HepG2 (cell line): ENCODE measurements around the gene STK24. TPM values are rescaled to one million over a fixed set of nuclear protein-coding genes. Genes with fewer than 3 reads are reported as not detected.

ENCODE experiments used
- ATAC-seq: fragments of 200-7000 bp; cut with Tn5 transposase; 3 replicates; pipeline ENCODE4 v1.9.1; 2020; ENCODE audit warnings: mild to moderate bottlenecking, moderate library complexity
- BruUV-seq: library from RNA; stranded (reverse); fragments of 400-500 nt; replicated peaks from 2 replicates; lab custom pipeline; 2021; lab: Mats Ljungman, UMichigan
- CTCF ChIA-PET: fragments of 300-600 bp; formaldehyde crosslinking; extraction: SDS; loops from one replicate; lab custom pipeline; 2021; ENCODE audit warnings: low total read pairs, inconsistent platforms, low intra/inter-chr PET ratio; lab: Yijun Ruan, JAX
- POLR2A ChIA-PET: fragments of 350-600 bp; sonication (Branson Sonifier 250); formaldehyde crosslinking; loops from one replicate; lab custom pipeline; 2020; ENCODE audit warnings: antibody characterized with exemption, inconsistent platforms; lab: Yijun Ruan, JAX
- DNase-seq: peaks from one replicate; pipeline ENCODE4 v3.0.0-alpha.2; 2015; ENCODE audit warnings: low spot score
- FAIRE-seq: peaks from 3 replicates; lab custom pipeline; 2011; peaks lifted over from hg19 to GRCh38; lab: Jason Lieb, UNC
- H2AFZ ChIP-seq: one replicate; pipeline ENCODE4 v1.6.1; 2011; ENCODE audit warnings: low read length, inconsistent platforms
- H3K27ac ChIP-seq: fragments of 300-600 bp; 3 replicates; pipeline ENCODE4 v1.8.0; 2011; ENCODE audit warnings: mixed run types, mild to moderate bottlenecking, mixed read lengths, low read length, inconsistent platforms; ENCODE audit not compliant: insufficient read depth; ENCODE audit errors: extremely low read length
- H3K27me3 ChIP-seq, 2 experiments: fragments of 200-600 bp in 1 of 2; 2 replicates in 1 of 2; 3 replicates in 1 of 2; pipeline versions ENCODE4 v1.6.0 to v1.8.0; 2011; ENCODE audit warnings: low read length in 2 of 2, mild to moderate bottlenecking in 2 of 2, moderate library complexity in 2 of 2, inconsistent platforms in 1 of 2; ENCODE audit not compliant: insufficient read depth in 2 of 2, control insufficient read depth in 1 of 2
- H3K36me3 ChIP-seq, 2 experiments: fragments of 200-600 bp in 1 of 2; replicated peaks in 1 of 2; 2 replicates in 1 of 2; 3 replicates in 1 of 2; pipeline versions ENCODE4 v1.5.1 to v1.8.0; 2011; ENCODE audit warnings: low read length in 2 of 2, inconsistent platforms in 1 of 2; ENCODE audit not compliant: insufficient read depth in 2 of 2, control insufficient read depth in 1 of 2
- H3K4me1 ChIP-seq: 2 replicates; pipeline ENCODE4 v1.5.1; 2012; ENCODE audit warnings: low read length, inconsistent platforms; ENCODE audit not compliant: insufficient read depth
- H3K4me2 ChIP-seq: 2 replicates; pipeline ENCODE4 v1.6.0; 2011; ENCODE audit warnings: low read depth, low read length, inconsistent platforms
- H3K4me3 ChIP-seq, 3 experiments: fragments of 200-600 bp in 1 of 3; sonication (generic), shearing (Covaris generic) in 1 of 3; replicated peaks in 1 of 3; 2 replicates each; pipeline ENCODE4 v1.5.1; 2011 to 2016; ENCODE audit warnings: low read length in 3 of 3, inconsistent platforms in 2 of 3, low read depth in 2 of 3, mild to moderate bottlenecking in 2 of 3, control low read depth in 1 of 3, mixed read lengths in 1 of 3; ENCODE audit not compliant: insufficient read depth in 1 of 3
- H3K79me2 ChIP-seq: one replicate; pipeline ENCODE4 v1.6.1; 2011; ENCODE audit warnings: low read length, inconsistent platforms; ENCODE audit not compliant: insufficient read depth
- H3K9ac ChIP-seq: 2 replicates; pipeline ENCODE4 v1.6.0; 2011; ENCODE audit warnings: mild to moderate bottlenecking, low read depth, low read length, inconsistent platforms; ENCODE audit not compliant: insufficient read depth
- H3K9me3 ChIP-seq: 2 replicates; pipeline ENCODE4 v1.5.1; 2012; ENCODE audit warnings: mild to moderate bottlenecking, low read length
- H4K20me1 ChIP-seq: 2 replicates; pipeline ENCODE4 v1.6.0; 2011; ENCODE audit warnings: inconsistent platforms, mild to moderate bottlenecking, low read length, moderate library complexity; ENCODE audit not compliant: insufficient read depth
- AGO1 ChIP-seq: fragments of 200-400 bp; formaldehyde crosslinking; IDR thresholded peaks from 2 replicates; pipeline ENCODE4 v1.6.1; 2017; ENCODE audit warnings: mild to moderate bottlenecking, low read depth, low read length, moderate library complexity; ENCODE audit not compliant: poor library complexity, severe bottlenecking
- AGO2 ChIP-seq: fragments of 200-400 bp; formaldehyde crosslinking; optimal IDR thresholded peaks from 2 replicates; pipeline ENCODE3; 2017; ENCODE audit warnings: mild to moderate bottlenecking, low read depth, low read length, moderate library complexity
- ARNT2 ChIP-seq: sonication (generic); formaldehyde crosslinking; IDR thresholded peaks from 2 replicates; pipeline ENCODE4 v1.8.0; 2022; ENCODE audit warnings: mild to moderate bottlenecking, low read depth, missing genetic modification reagents, moderate library complexity
- CHCHD3 ChIP-seq: sonication (generic); formaldehyde crosslinking; IDR thresholded peaks from 2 replicates; pipeline ENCODE4 v1.8.0; 2022; ENCODE audit warnings: mild to moderate bottlenecking, missing genetic modification reagents, moderate library complexity
- ERF ChIP-seq: IDR thresholded peaks from 2 replicates; pipeline ENCODE4 v1.6.1; 2018; ENCODE audit warnings: missing biosample characterization, missing genetic modification reagents
- KAT7 ChIP-seq: IDR thresholded peaks from 2 replicates; pipeline ENCODE4 v1.6.1; 2018; ENCODE audit warnings: borderline replicate concordance, missing compliant biosample characterization
- RAD51 ChIP-seq: fragments of 450-650 bp; IDR thresholded peaks from 2 replicates; pipeline ENCODE4 v1.6.1; 2016; ENCODE audit warnings: borderline replicate concordance
- RBM22 ChIP-seq: fragments of 200-400 bp; formaldehyde crosslinking; optimal IDR thresholded peaks from 2 replicates; pipeline ENCODE3; 2017; ENCODE audit warnings: mild to moderate bottlenecking, low read length, moderate library complexity
- REXO4 ChIP-seq: sonication (generic); formaldehyde crosslinking; IDR thresholded peaks from 2 replicates; pipeline ENCODE4 v1.8.0; 2022; ENCODE audit warnings: missing genetic modification reagents, mild to moderate bottlenecking, borderline replicate concordance
- SYNCRIP ChIP-seq: fragments of 200-400 bp; formaldehyde crosslinking; IDR thresholded peaks from 2 replicates; pipeline ENCODE4 v1.6.1; 2018; ENCODE audit warnings: mild to moderate bottlenecking, low read depth, low read length; ENCODE audit not compliant: insufficient read depth
- ZFP41 ChIP-seq: sonication (generic); formaldehyde crosslinking; IDR thresholded peaks from 2 replicates; pipeline ENCODE4 v1.4.0; 2020; ENCODE audit warnings: mild to moderate bottlenecking, missing genetic modification reagents, borderline replicate concordance
- ZNF761 ChIP-seq: sonication (generic); formaldehyde crosslinking; conservative IDR thresholded peaks from 2 replicates; pipeline ENCODE4 v1.4.0; 2020; ENCODE audit warnings: mild to moderate bottlenecking, missing genetic modification reagents
- ZNF792 ChIP-seq: IDR thresholded peaks from 2 replicates; pipeline ENCODE4 v1.6.1; 2016
- WGBS: methylation state at CpG from one replicate; pipeline ENCODE4 v1.1.6; 2017; ENCODE audit warnings: low lambda C conversion rate; 5-methylcytosine and 5-hydroxymethylcytosine counted together
- in situ Hi-C: cut with HindIII; loops from 2 replicates; pipeline ENCODE4 v1.10.0; 2017; ENCODE audit warnings: low pct_unique_long_range_greater_than_20kb; ENCODE audit not compliant: extremely low pct_ligation_motif_present
- intact Hi-C: fragments of 100-400 bp; cut with micrococcal nuclease; formaldehyde crosslinking; loops from one replicate; pipeline ENCODE4 v1.10.0; 2022; ENCODE audit not compliant: unreplicated experiment
- polyA plus RNA-seq, 8 experiments: library from polyadenylated mRNA; depleted of rRNA in 3 of 8; stranded (reverse) in 7 of 8; unstranded in 1 of 8; fragments of >200 nt; fragmentation: Illumina TruSeq in 4 of 8; extraction: Trizol in 4 of 8; gene quantifications; 2 replicates each; pipeline versions ENCODE4 v1.2.1 to v1.2.3, GENCODE V29; 2011 to 2016; ENCODE audit warnings: low read depth in 4 of 8, missing spikeins in 1 of 8, mixed read lengths in 1 of 8; ENCODE audit not compliant: insufficient read depth in 1 of 8
- total RNA-seq, 5 experiments: library from RNA; depleted of rRNA; stranded (reverse); fragments of >200 nt; fragmentation: Illumina TruSeq; extraction: Trizol; gene quantifications; 2 replicates each; pipeline ENCODE4 v1.2.3, GENCODE V29; 2016; ENCODE audit warnings: low read depth in 1 of 5
- TF ChIP-seq, protein P1 (sequence below), 2 experiments: IDR thresholded peaks; 2 replicates each; pipeline ENCODE4 v1.6.1; 2011 to 2012; ENCODE audit warnings: low read length in 2 of 2, borderline replicate concordance in 1 of 2, low read depth in 1 of 2, mild to moderate bottlenecking in 1 of 2, moderate library complexity in 1 of 2
- TF ChIP-seq, protein P2 (sequence below): sonication (generic); formaldehyde crosslinking; IDR thresholded peaks from 2 replicates; pipeline ENCODE4 v1.5.0; 2020; ENCODE audit warnings: missing genetic modification reagents
- TF ChIP-seq, protein P3 (sequence below): sonication (generic); formaldehyde crosslinking; IDR thresholded peaks from 2 replicates; pipeline ENCODE4 v1.4.0; 2020; ENCODE audit warnings: mild to moderate bottlenecking, missing genetic modification reagents, borderline replicate concordance
- TF ChIP-seq, protein P4 (sequence below): sonication (generic); formaldehyde crosslinking; IDR thresholded peaks from 2 replicates; pipeline ENCODE4 v1.4.0; 2020; ENCODE audit warnings: mild to moderate bottlenecking, missing genetic modification reagents

Gene STK24
- total and polyA plus RNA-seq, 2 of the 13 experiments (the other 11 are each of a cell fraction or from before 2014, with no cell fraction given) = 51.3 to 73.0 TPM

DNA sequence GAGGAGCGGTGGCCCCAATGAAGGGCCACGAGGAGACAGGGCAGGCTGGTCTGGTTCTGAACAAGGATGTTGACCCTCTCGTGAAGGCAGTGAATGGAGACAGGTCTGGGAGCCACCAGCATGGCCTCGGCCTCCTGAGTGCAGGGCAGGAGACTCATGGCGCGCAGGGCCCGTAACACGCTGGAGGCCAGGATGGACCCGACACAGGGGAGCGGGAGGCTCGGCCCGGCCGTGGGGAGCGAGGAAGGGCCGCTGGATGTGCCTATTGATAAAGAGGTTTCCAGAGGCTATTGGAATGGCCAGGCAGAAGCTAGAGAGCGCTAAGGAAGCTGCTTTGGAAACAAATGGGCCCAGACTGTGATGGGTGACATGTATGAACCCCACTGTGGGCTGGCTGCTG, 132.5 kb downstream of the STK24 start:
- Histone ChIP-seq H4K20me1 (peaks cover 22% of the 10 kb centered on the region), H3K79me2 (no peaks in the 10 kb centered on the region), H3K9me3 (no peaks in the 10 kb centered on the region), H3K9ac (no peak overlapping the region), H3K4me3 (no peak overlapping the region), H2AFZ (no peak overlapping the region), H3K27ac (no peak overlapping the region), H3K36me3 (peaks cover 46 to 82% of the 10 kb centered on the region in 2 experiments), H3K27me3 (no peaks in the 10 kb centered on the region), H3K4me1 (no peaks in the 10 kb centered on the region), H3K4me2 (no peak overlapping the region)
- CTCF ChIA-PET = interaction anchor here (1.8 kb wide), 1 partner anchor 209 kb away, joined by 12 read pairs; no protein-coding TSS in a partner anchor
- POLR2A ChIA-PET = no interaction called here
- WGBS = 93% methylated on average over 15 of the region's 16 CpGs
- DNase-seq (no peak), FAIRE-seq (no peak), ATAC-seq (peak; percentile 1)
- intact Hi-C loops = no loop called here
- no TSS peak for BruUV-seq
- in situ Hi-C loops = loop anchor here (10.0 to 25.0 kb wide), 2 partner anchors 210 to 582 kb away; no protein-coding TSS in a partner anchor
- TF ChIP-seq, protein P1, sequence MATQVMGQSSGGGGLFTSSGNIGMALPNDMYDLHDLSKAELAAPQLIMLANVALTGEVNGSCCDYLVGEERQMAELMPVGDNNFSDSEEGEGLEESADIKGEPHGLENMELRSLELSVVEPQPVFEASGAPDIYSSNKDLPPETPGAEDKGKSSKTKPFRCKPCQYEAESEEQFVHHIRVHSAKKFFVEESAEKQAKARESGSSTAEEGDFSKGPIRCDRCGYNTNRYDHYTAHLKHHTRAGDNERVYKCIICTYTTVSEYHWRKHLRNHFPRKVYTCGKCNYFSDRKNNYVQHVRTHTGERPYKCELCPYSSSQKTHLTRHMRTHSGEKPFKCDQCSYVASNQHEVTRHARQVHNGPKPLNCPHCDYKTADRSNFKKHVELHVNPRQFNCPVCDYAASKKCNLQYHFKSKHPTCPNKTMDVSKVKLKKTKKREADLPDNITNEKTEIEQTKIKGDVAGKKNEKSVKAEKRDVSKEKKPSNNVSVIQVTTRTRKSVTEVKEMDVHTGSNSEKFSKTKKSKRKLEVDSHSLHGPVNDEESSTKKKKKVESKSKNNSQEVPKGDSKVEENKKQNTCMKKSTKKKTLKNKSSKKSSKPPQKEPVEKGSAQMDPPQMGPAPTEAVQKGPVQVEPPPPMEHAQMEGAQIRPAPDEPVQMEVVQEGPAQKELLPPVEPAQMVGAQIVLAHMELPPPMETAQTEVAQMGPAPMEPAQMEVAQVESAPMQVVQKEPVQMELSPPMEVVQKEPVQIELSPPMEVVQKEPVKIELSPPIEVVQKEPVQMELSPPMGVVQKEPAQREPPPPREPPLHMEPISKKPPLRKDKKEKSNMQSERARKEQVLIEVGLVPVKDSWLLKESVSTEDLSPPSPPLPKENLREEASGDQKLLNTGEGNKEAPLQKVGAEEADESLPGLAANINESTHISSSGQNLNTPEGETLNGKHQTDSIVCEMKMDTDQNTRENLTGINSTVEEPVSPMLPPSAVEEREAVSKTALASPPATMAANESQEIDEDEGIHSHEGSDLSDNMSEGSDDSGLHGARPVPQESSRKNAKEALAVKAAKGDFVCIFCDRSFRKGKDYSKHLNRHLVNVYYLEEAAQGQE (IDR thresholded peaks at IDR 0.05; ENCODE audit: borderline replicate concordance in 1 of 2, low read depth in 1 of 2, low read length in 2 of 2) = no peak
- TF ChIP-seq AGO2 (peak; percentile 92), AGO1 (peak; percentile 46), CHCHD3 (CRISPR knock-in tag) (no peak), KAT7 (CRISPR knock-in tag) (no peak), ZNF761 (CRISPR knock-in tag) (no peak), SYNCRIP (no peak), RAD51 (no peak), ARNT2 (CRISPR knock-in tag) (no peak), ZFP41 (CRISPR knock-in tag) (no peak), ZNF792 (CRISPR knock-in tag) (no peak), RBM22 (peak; percentile 81), REXO4 (CRISPR knock-in tag) (no peak), ERF (CRISPR knock-in tag) (no peak)
- TF ChIP-seq, protein P2, sequence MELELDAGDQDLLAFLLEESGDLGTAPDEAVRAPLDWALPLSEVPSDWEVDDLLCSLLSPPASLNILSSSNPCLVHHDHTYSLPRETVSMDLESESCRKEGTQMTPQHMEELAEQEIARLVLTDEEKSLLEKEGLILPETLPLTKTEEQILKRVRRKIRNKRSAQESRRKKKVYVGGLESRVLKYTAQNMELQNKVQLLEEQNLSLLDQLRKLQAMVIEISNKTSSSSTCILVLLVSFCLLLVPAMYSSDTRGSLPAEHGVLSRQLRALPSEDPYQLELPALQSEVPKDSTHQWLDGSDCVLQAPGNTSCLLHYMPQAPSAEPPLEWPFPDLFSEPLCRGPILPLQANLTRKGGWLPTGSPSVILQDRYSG (CRISPR knock-in tag) = no peak
- TF ChIP-seq, protein P3, sequence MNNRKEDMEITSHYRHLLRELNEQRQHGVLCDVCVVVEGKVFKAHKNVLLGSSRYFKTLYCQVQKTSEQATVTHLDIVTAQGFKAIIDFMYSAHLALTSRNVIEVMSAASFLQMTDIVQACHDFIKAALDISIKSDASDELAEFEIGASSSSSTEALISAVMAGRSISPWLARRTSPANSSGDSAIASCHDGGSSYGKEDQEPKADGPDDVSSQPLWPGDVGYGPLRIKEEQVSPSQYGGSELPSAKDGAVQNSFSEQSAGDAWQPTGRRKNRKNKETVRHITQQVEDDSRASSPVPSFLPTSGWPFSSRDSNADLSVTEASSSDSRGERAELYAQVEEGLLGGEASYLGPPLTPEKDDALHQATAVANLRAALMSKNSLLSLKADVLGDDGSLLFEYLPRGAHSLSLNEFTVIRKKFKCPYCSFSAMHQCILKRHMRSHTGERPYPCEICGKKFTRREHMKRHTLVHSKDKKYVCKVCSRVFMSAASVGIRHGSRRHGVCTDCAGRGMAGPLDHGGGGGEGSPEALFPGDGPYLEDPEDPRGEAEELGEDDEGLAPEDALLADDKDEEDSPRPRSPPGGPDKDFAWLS (CRISPR knock-in tag) = no peak
- TF ChIP-seq, protein P4, sequence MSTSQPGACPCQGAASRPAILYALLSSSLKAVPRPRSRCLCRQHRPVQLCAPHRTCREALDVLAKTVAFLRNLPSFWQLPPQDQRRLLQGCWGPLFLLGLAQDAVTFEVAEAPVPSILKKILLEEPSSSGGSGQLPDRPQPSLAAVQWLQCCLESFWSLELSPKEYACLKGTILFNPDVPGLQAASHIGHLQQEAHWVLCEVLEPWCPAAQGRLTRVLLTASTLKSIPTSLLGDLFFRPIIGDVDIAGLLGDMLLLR = no peak
